BE2C (cell line): ENCODE measurements around the gene GSTK1.

Experiments used
- DNase-seq: peaks from one replicate; pipeline ENCODE4 v3.0.0-alpha.2; 2020
- H3K27me3 ChIP-seq: fragments of 250-450 bp; sonication (Bioruptor Pico); 2 replicates; pipeline ENCODE4 v1.5.1; 2020; ENCODE audit warnings: mild to moderate bottlenecking
- H3K36me3 ChIP-seq: fragments of 250-450 bp; sonication (Bioruptor Pico); 2 replicates; pipeline ENCODE4 v1.5.1; 2020; ENCODE audit warnings: mild to moderate bottlenecking
- H3K4me1 ChIP-seq: fragments of 250-450 bp; sonication (Bioruptor Pico); 2 replicates; pipeline ENCODE4 v1.5.1; 2020
- H3K4me3 ChIP-seq: 2 replicates; pipeline ENCODE4 v1.5.1; 2011; ENCODE audit warnings: low read depth, low read length
- H3K9me3 ChIP-seq: fragments of 250-450 bp; sonication (Bioruptor Pico); 2 replicates; pipeline ENCODE4 v1.5.1; 2020
- TF ChIP-seq, protein P1 (sequence below): IDR thresholded peaks from 2 replicates; pipeline ENCODE4 v1.5.1; 2012; ENCODE audit warnings: mild to moderate bottlenecking, low read depth, low read length

GSTK1 gene

DNA sequence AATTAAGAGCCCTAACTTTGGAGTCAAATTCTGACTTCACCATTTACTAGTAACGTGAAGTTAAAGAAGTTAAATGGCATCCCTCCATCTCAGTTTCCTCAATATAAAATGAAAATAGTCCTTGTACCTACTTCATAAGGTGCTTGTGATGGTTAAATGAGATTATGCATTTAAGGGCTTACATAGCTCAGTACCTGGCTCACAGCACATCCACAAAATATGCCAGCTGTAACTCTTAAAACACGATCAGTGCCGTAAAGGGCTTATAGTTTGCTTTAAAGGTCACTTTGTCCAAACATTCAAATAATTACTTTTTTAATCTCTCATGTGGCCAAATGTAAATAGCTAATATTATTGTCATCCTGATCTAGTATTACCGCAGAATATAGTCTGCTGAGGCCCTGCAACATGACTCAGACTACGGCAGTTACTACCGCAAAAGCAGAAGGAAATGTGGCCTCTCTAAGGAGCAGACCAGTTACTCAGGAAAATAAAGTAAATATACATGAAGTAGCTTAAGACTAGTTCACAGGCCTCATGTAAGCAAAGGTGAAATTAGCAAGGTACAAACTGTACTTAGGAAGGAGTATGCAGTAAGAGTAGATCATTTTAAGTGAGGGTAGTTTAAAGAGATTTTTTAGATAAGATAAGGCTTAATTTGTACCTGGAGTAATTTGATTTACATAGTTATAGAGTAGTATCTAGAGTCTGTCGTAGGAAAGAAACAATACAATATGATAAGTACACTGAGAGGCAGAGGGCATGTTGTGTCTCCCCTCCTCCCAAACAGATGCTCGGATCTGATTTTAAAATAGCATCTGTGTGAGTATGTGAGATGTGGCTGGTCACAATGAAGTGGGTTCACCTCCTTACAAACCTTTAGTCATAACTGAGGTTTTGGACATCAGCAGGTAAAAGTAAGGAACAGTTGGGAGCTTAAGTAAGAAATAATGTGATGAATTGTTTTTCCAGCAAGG lies 38.0 kb downstream of the GSTK1 start:
- TF ChIP-seq, protein P1, sequence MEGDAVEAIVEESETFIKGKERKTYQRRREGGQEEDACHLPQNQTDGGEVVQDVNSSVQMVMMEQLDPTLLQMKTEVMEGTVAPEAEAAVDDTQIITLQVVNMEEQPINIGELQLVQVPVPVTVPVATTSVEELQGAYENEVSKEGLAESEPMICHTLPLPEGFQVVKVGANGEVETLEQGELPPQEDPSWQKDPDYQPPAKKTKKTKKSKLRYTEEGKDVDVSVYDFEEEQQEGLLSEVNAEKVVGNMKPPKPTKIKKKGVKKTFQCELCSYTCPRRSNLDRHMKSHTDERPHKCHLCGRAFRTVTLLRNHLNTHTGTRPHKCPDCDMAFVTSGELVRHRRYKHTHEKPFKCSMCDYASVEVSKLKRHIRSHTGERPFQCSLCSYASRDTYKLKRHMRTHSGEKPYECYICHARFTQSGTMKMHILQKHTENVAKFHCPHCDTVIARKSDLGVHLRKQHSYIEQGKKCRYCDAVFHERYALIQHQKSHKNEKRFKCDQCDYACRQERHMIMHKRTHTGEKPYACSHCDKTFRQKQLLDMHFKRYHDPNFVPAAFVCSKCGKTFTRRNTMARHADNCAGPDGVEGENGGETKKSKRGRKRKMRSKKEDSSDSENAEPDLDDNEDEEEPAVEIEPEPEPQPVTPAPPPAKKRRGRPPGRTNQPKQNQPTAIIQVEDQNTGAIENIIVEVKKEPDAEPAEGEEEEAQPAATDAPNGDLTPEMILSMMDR: no peak
- H3K4me3 ChIP-seq: no peak overlapping the region
- no peak for DNase-seq
- H3K9me3 ChIP-seq: no peaks in the 10 kb centered on the region
- H3K36me3 ChIP-seq: peaks cover 86% of the 10 kb centered on the region
- no peaks in the 10 kb centered on the region for H3K4me1 ChIP-seq
- no peaks in the 10 kb centered on the region for H3K27me3 ChIP-seq

DNA sequence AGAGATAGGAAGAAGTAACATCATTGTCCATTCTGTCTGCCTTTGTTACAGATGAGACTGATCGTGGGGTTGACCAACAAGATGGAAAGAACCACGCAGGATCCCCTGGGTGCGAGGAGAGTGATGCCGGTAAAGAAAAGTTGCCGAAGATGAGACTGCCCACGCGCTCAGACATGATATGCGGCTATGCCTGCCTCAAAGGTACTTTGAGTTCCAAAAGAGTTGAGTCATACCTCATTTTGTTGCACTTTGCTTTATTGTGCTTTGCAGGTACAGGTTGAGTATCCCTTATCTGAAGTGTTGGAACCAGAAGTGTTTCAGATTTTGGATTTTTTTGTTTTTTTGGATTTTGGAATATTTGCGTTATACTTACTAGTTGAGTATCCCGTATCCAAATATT lies 40.5 kb downstream of the GSTK1 start:
- Histone ChIP-seq H3K9me3 (no peaks in the 10 kb centered on the region), H3K4me1 (no peaks in the 10 kb centered on the region), H3K36me3 (peaks cover 86% of the 10 kb centered on the region), H3K4me3 (no peak overlapping the region), H3K27me3 (no peaks in the 10 kb centered on the region)
- TF ChIP-seq, protein P1: no peak
- no peak for DNase-seq

DNA sequence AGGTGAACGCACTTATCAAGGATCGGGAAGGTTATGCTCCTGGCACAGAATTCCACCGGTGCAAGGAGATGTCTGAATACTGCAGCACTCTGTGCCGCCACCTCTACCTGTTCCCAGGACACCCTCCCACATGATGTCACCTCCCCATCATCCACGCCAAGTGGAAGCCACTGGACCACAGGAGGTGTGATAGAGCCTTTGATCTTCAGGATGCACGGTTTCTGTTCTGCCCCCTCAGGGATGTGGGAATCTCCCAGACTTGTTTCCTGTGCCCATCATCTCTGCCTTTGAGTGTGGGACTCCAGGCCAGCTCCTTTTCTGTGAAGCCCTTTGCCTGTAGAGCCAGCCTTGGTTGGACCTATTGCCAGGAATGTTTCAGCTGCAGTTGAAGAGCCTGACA lies 41.7 kb downstream of the GSTK1 start:
- TF ChIP-seq, protein P1: no peak
- no peak for DNase-seq
- Histone ChIP-seq H3K4me1 (no peaks in the 10 kb centered on the region), H3K9me3 (no peaks in the 10 kb centered on the region), H3K27me3 (no peaks in the 10 kb centered on the region), H3K4me3 (no peak overlapping the region), H3K36me3 (peaks cover 82% of the 10 kb centered on the region)

DNA sequence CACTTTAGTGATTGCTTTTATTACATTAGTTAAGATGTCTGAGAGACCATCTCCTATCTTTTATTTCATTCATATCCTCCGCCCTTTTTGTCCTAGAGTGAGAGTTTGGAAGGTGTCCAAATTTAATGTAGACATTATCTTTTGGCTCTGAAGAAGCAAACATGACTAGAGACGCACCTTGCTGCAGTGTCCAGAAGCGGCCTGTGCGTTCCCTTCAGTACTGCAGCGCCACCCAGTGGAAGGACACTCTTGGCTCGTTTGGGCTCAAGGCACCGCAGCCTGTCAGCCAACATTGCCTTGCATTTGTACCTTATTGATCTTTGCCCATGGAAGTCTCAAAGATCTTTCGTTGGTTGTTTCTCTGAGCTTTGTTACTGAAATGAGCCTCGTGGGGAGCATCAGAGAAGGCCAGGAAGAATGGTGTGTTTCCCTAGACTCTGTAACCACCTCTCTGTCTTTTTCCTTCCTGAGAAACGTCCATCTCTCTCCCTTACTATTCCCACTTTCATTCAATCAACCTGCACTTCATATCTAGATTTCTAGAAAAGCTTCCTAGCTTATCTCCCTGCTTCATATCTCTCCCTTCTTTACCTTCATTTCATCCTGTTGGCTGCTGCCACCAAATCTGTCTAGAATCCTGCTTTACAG lies 42.3 kb downstream of the GSTK1 start:
- Histone ChIP-seq H3K36me3 (peaks cover 76% of the 10 kb centered on the region), H3K27me3 (no peaks in the 10 kb centered on the region), H3K4me3 (no peak overlapping the region), H3K9me3 (no peaks in the 10 kb centered on the region), H3K4me1 (no peaks in the 10 kb centered on the region)
- TF ChIP-seq, protein P1: peak; percentile 92
- peak; percentile 82 for DNase-seq

DNA sequence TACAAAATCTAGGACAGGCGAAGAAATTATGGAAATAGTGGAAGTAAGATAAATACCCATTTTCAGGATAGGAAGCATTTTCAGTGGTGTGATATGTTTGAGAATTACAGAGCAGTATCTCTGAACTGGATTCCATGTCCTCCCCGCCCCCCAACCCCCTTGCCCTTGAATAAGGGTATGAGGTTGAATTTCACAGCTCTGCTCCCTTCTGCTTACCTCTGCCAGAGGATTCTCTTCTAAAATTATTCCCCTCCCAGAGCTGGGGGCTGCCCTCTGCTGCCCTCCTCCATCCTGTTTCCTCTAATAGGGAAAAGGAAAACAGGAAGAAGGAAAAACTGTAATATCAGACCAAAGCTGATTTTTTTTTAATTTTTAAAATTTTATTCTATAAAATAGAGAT lies 45.4 kb downstream of the GSTK1 start:
- TF ChIP-seq, protein P1: no peak
- Histone ChIP-seq H3K4me1 (no peaks in the 10 kb centered on the region), H3K4me3 (no peak overlapping the region), H3K27me3 (no peaks in the 10 kb centered on the region), H3K9me3 (no peaks in the 10 kb centered on the region), H3K36me3 (peaks cover 48% of the 10 kb centered on the region)
- DNase-seq: no peak

DNA sequence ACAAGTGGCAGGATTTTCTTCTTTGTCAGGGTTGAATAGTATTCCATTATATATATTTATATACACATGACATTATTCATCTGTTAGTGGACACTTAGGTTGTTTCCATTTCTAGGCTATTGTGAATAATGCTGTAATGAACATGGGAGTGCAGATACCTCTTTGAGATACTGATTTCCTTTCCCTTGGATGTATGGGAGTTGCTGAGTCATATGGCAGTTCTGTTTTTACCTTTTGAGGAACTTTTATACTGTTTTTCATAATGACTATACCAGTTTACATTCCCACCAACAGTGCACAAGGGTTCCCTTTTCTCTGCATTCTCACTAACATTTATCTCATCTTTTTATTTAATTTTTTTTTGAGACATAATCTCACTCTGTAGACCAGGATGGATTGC lies 50.9 kb downstream of the GSTK1 start:
- peaks cover 5% of the 10 kb centered on the region; the same call in 1 of the 2 replicates for H3K36me3 ChIP-seq
- no peak overlapping the region for H3K4me3 ChIP-seq
- H3K27me3 ChIP-seq: no peaks in the 10 kb centered on the region
- TF ChIP-seq, protein P1: no peak
- H3K9me3 ChIP-seq: no peaks in the 10 kb centered on the region
- H3K4me1 ChIP-seq: no peaks in the 10 kb centered on the region
- DNase-seq: no peak
